ENCODE results near the gene IGFBP1. TPM values are rescaled to one million over a fixed set of nuclear protein-coding genes. Genes with fewer than 3 reads are reported as not detected.

The IGFBP1 gene
- total and polyA plus RNA-seq, 2 of the 13 experiments (the other 11 are each of a cell fraction or from before 2014, with no cell fraction given) = 5.4 to 885 TPM

GRCh38 chr7:45892407-45893035 is 4.2 kb downstream of the IGFBP1 start (continued):
- no peak for TF ChIP-seq RFX3 (CRISPR knock-in tag; IDR thresholded peaks at IDR 0.05)
- peak; percentile 99; the same call in 1 of the 2 replicates for TF ChIP-seq ZC3H4 (CRISPR knock-in tag; IDR thresholded peaks at IDR 0.05; ENCODE audit: borderline replicate concordance)
- TF ChIP-seq BRCA1 (CRISPR knock-in tag; IDR thresholded peaks at IDR 0.05) = peak; percentile 82
- no peak for TF ChIP-seq ZIK1 (CRISPR knock-in tag; IDR thresholded peaks at IDR 0.05; ENCODE audit: borderline replicate concordance, low read depth)
- peak; percentile 41 for TF ChIP-seq TBL1XR1 (IDR thresholded peaks at IDR 0.05; ENCODE audit: borderline replicate concordance, low read length, partially characterized antibody)
- no peak for TF ChIP-seq ZMYM4 (CRISPR knock-in tag; IDR thresholded peaks at IDR 0.05)
- TF ChIP-seq SUZ12 (IDR thresholded peaks at IDR 0.05; ENCODE audit: low read depth, low read length) = no peak
- no peak for TF ChIP-seq PAWR (CRISPR knock-in tag; IDR thresholded peaks at IDR 0.05; ENCODE audit: borderline replicate concordance)
- peak; percentile 32; the same call in 1 of the 2 replicates for TF ChIP-seq KLF12 (CRISPR knock-in tag; IDR thresholded peaks at IDR 0.05; ENCODE audit: borderline replicate concordance)
- no peak for TF ChIP-seq RAD51 (IDR thresholded peaks at IDR 0.05; ENCODE audit: borderline replicate concordance)
- TF ChIP-seq ZNF547 (CRISPR knock-in tag; IDR thresholded peaks at IDR 0.05) = no peak; the same call in 1 of the 2 replicates
- no peak; the same call in 1 of the 2 replicates for TF ChIP-seq ARID2 (CRISPR knock-in tag; IDR thresholded peaks at IDR 0.05; ENCODE audit: borderline replicate concordance)
- no peak for TF ChIP-seq PITX1 (CRISPR knock-in tag; IDR thresholded peaks at IDR 0.05)
- TF ChIP-seq MATR3 (CRISPR knock-in tag; IDR thresholded peaks at IDR 0.05) = no peak
- peak; percentile 67 for TF ChIP-seq ZNF501 (CRISPR knock-in tag; IDR thresholded peaks at IDR 0.05)
- TF ChIP-seq EP300 (IDR thresholded peaks at IDR 0.05; ENCODE audit: low read depth in 2 of 2, low read length in 2 of 2) = no peak; a peak in 1 of 4 replicates
- no peak for TF ChIP-seq EP300 (CRISPR knock-in tag; IDR thresholded peaks at IDR 0.05; ENCODE audit: borderline replicate concordance)
- TF ChIP-seq SMAD9 (CRISPR knock-in tag; IDR thresholded peaks at IDR 0.05) = no peak
- TF ChIP-seq SMARCC2 (IDR thresholded peaks at IDR 0.05) = no peak
- TF ChIP-seq ZNF354B (CRISPR knock-in tag; IDR thresholded peaks at IDR 0.05) = no peak
- no peak for TF ChIP-seq ZBTB21 (CRISPR knock-in tag; IDR thresholded peaks at IDR 0.05)
- no peak; the same call in 1 of the 2 replicates for TF ChIP-seq ZNF34 (CRISPR knock-in tag; IDR thresholded peaks at IDR 0.05; ENCODE audit: borderline replicate concordance)
- no peak for TF ChIP-seq SP2 (CRISPR knock-in tag; IDR thresholded peaks at IDR 0.05)
- TF ChIP-seq ZNF816 (CRISPR knock-in tag; IDR thresholded peaks at IDR 0.05; ENCODE audit: borderline replicate concordance) = peak; percentile 59
- TF ChIP-seq NFE2L2 (IDR thresholded peaks at IDR 0.05; ENCODE audit: low read length) = no peak
- TF ChIP-seq HMGXB3 (CRISPR knock-in tag; IDR thresholded peaks at IDR 0.05; ENCODE audit: borderline replicate concordance) = peak; percentile 68
- TF ChIP-seq ZNF7 (CRISPR knock-in tag; IDR thresholded peaks at IDR 0.05) = no peak
- no peak for TF ChIP-seq KLF13 (CRISPR knock-in tag; IDR thresholded peaks at IDR 0.05)
- TF ChIP-seq ZNF598 (CRISPR knock-in tag; IDR thresholded peaks at IDR 0.05; ENCODE audit: borderline replicate concordance) = no peak
- TF ChIP-seq ZNF563 (CRISPR knock-in tag; IDR thresholded peaks at IDR 0.05) = peak; percentile 42

Data from HepG2 (cell line).